NCI-H2196 (cell line): ENCODE measurements around the gene PHACTR3.

Experiments used
- DNase-seq: peaks from one replicate; lab custom pipeline; 2025; ENCODE audit not compliant: unreplicated experiment; lab: John Stamatoyannopoulos, UW

Gene PHACTR3

GRCh38 chr20:59573837-59574236, 30.5 kb upstream of the PHACTR3 start:
- no peak for DNase-seq

GRCh38 chr20:59574308-59574707, 30.0 kb upstream of the PHACTR3 start:
- DNase-seq = no peak

GRCh38 chr20:59575216-59575615, 29.1 kb upstream of the PHACTR3 start:
- no peak for DNase-seq

- no peak for DNase-seq
These were observed 28.7 kb upstream of the PHACTR3 start for GRCh38 chr20:59575653-59576052.

- peak; percentile 75 for DNase-seq
These were observed 28.0 kb upstream of the PHACTR3 start for GRCh38 chr20:59576216-59576953.

- no peak for DNase-seq
These were observed 27.1 kb upstream of the PHACTR3 start for GRCh38 chr20:59577037-59577808.

GRCh38 chr20:59577809-59578435, 26.4 kb upstream of the PHACTR3 start:
- no peak for DNase-seq

GRCh38 chr20:59578436-59579403, 25.6 kb upstream of the PHACTR3 start:
- DNase-seq = no peak

GRCh38 chr20:59579404-59580145, 24.8 kb upstream of the PHACTR3 start:
- DNase-seq = no peak

- DNase-seq = no peak
These were observed 24.0 kb upstream of the PHACTR3 start for GRCh38 chr20:59580146-59580946.

GRCh38 chr20:59580991-59581401, 23.3 kb upstream of the PHACTR3 start:
- no peak for DNase-seq

GRCh38 chr20:59581993-59582679, 22.2 kb upstream of the PHACTR3 start:
- DNase-seq = no peak

GRCh38 chr20:59583428-59584277, 20.7 kb upstream of the PHACTR3 start:
- DNase-seq = no peak

GRCh38 chr20:59584278-59584925, 19.9 kb upstream of the PHACTR3 start:
- no peak for DNase-seq

- no peak for DNase-seq
These were observed 18.5 kb upstream of the PHACTR3 start for GRCh38 chr20:59585714-59586409.

GRCh38 chr20:59586613-59587012, 17.7 kb upstream of the PHACTR3 start:
- DNase-seq = no peak

GRCh38 chr20:59587570-59587969, 16.8 kb upstream of the PHACTR3 start:
- no peak for DNase-seq
